ENCODE data around the gene ULK4.

Gene ULK4

GRCh38 chr3:41600616-41601015 is 361.3 kb downstream of the ULK4 start:
- no peak overlapping the region for H3K4me2 ChIP-seq (ENCODE audit: low read length)
- H3K79me2 ChIP-seq (ENCODE audit: low read length) = no peaks in the 10 kb centered on the region
- 0 out of 2 replicates have a peak, but pooled peaks cover 3% of the 10 kb centered on the region for H3K27me3 ChIP-seq (ENCODE audit: low read depth, low read length)
- peaks cover 4% of the 10 kb centered on the region for H3K4me1 ChIP-seq (ENCODE audit: low read length)
- H3K27ac ChIP-seq (ENCODE audit: low read length) = no peak overlapping the region
- no peaks in the 10 kb centered on the region for H3K36me3 ChIP-seq (replicated peaks; ENCODE audit: low read depth, low read length)
- no peaks in the 10 kb centered on the region for H4K20me1 ChIP-seq (ENCODE audit: insufficient read depth, low read length)
- no peak overlapping the region for H3K4me3 ChIP-seq (ENCODE audit: low read length)
- no peak for TF ChIP-seq EZH2phosphoT487 (IDR thresholded peaks at IDR 0.05; ENCODE audit: low read depth)
- TF ChIP-seq, protein P1, sequence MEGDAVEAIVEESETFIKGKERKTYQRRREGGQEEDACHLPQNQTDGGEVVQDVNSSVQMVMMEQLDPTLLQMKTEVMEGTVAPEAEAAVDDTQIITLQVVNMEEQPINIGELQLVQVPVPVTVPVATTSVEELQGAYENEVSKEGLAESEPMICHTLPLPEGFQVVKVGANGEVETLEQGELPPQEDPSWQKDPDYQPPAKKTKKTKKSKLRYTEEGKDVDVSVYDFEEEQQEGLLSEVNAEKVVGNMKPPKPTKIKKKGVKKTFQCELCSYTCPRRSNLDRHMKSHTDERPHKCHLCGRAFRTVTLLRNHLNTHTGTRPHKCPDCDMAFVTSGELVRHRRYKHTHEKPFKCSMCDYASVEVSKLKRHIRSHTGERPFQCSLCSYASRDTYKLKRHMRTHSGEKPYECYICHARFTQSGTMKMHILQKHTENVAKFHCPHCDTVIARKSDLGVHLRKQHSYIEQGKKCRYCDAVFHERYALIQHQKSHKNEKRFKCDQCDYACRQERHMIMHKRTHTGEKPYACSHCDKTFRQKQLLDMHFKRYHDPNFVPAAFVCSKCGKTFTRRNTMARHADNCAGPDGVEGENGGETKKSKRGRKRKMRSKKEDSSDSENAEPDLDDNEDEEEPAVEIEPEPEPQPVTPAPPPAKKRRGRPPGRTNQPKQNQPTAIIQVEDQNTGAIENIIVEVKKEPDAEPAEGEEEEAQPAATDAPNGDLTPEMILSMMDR (IDR thresholded peaks at IDR 0.05; ENCODE audit: low read depth, low read length) = no peak
- H3K9ac ChIP-seq (ENCODE audit: low read length) = no peak overlapping the region
- no peak overlapping the region for H2AFZ ChIP-seq (ENCODE audit: low read depth, low read length)
- no peaks in the 10 kb centered on the region for H3K9me3 ChIP-seq (ENCODE audit: insufficient read depth, low read length)

- Histone ChIP-seq H3K27me3 (ENCODE audit: low read depth, low read length) (0 out of 2 replicates have a peak, but pooled peaks cover 3% of the 10 kb centered on the region), H3K4me2 (ENCODE audit: low read length) (no peak overlapping the region), H2AFZ (ENCODE audit: low read depth, low read length) (no peak overlapping the region), H3K9me3 (ENCODE audit: insufficient read depth, low read length) (no peaks in the 10 kb centered on the region), H3K4me3 (ENCODE audit: low read length) (no peak overlapping the region), H3K79me2 (ENCODE audit: low read length) (no peaks in the 10 kb centered on the region), H4K20me1 (ENCODE audit: insufficient read depth, low read length) (no peaks in the 10 kb centered on the region), H3K4me1 (ENCODE audit: low read length) (no peaks in the 10 kb centered on the region), H3K27ac (ENCODE audit: low read length) (no peak overlapping the region), H3K9ac (ENCODE audit: low read length) (no peak overlapping the region), H3K36me3 (replicated peaks; ENCODE audit: low read depth, low read length) (no peaks in the 10 kb centered on the region)
- TF ChIP-seq EZH2phosphoT487 (IDR thresholded peaks at IDR 0.05; ENCODE audit: low read depth) = no peak
- TF ChIP-seq, protein P1 (IDR thresholded peaks at IDR 0.05; ENCODE audit: low read depth, low read length) = no peak
Observed at GRCh38 chr3:41599127-41599484, 362.8 kb downstream of the ULK4 start.

DNA sequence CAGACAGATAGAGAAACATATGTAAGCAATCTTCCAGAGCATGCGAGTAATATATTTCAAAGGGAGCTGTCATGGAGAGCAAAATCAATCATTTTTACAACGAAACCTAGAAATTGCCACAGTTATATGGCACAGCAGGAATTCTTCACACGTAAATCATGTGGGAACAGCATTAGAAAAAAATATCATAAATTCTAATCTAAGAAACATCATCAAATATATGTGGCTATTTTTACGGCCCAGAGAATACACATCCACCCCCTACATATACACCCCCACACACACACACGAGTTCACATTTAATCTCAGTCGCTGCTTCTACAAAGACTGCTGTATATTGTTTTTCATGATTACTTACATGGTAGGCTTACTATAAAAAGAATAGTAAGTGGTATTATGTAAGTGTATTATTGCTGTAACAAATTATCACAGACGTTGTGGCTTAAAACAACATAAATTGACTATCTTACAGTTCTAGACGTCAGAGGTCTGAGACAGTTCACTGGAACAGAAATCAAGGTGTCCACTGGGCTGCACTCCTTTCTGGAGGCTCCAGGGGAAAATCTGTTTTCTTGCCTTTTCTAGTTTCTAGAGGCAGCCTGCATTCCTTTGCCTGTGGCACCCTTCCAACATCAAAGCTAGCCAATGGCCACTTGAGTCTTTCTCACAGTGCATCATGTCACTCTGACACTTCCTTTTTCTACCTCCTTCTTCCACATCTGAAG is 363.3 kb downstream of the ULK4 start:
- Histone ChIP-seq H4K20me1 (ENCODE audit: insufficient read depth, low read length) (no peaks in the 10 kb centered on the region), H3K4me2 (ENCODE audit: low read length) (no peak overlapping the region), H3K36me3 (replicated peaks; ENCODE audit: low read depth, low read length) (no peaks in the 10 kb centered on the region), H3K4me3 (ENCODE audit: low read length) (no peak overlapping the region), H2AFZ (ENCODE audit: low read depth, low read length) (no peak overlapping the region), H3K79me2 (ENCODE audit: low read length) (no peaks in the 10 kb centered on the region), H3K9ac (ENCODE audit: low read length) (no peak overlapping the region), H3K27me3 (ENCODE audit: low read depth, low read length) (0 out of 2 replicates have a peak, but pooled peaks cover 3% of the 10 kb centered on the region), H3K27ac (ENCODE audit: low read length) (no peak overlapping the region), H3K4me1 (ENCODE audit: low read length) (no peaks in the 10 kb centered on the region), H3K9me3 (ENCODE audit: insufficient read depth, low read length) (no peaks in the 10 kb centered on the region)
- TF ChIP-seq EZH2phosphoT487 (IDR thresholded peaks at IDR 0.05; ENCODE audit: low read depth) = no peak
- TF ChIP-seq, protein P1 (IDR thresholded peaks at IDR 0.05; ENCODE audit: low read depth, low read length) = no peak

GRCh38 chr3:41593774-41594173 is 368.1 kb downstream of the ULK4 start:
- H3K4me2 ChIP-seq (ENCODE audit: low read length) = no peak overlapping the region
- no peak overlapping the region for H2AFZ ChIP-seq (ENCODE audit: low read depth, low read length)
- no peaks in the 10 kb centered on the region for H3K36me3 ChIP-seq (replicated peaks; ENCODE audit: low read depth, low read length)
- H3K9ac ChIP-seq (ENCODE audit: low read length) = no peak overlapping the region
- no peak for TF ChIP-seq EZH2phosphoT487 (IDR thresholded peaks at IDR 0.05; ENCODE audit: low read depth)
- TF ChIP-seq, protein P1 (IDR thresholded peaks at IDR 0.05; ENCODE audit: low read depth, low read length) = no peak
- no peaks in the 10 kb centered on the region for H3K4me1 ChIP-seq (ENCODE audit: low read length)
- H3K27me3 ChIP-seq (ENCODE audit: low read depth, low read length) = no peaks in the 10 kb centered on the region
- H3K4me3 ChIP-seq (ENCODE audit: low read length) = no peak overlapping the region
- no peaks in the 10 kb centered on the region for H3K79me2 ChIP-seq (ENCODE audit: low read length)
- H3K9me3 ChIP-seq (ENCODE audit: insufficient read depth, low read length) = no peaks in the 10 kb centered on the region
- no peak overlapping the region for H3K27ac ChIP-seq (ENCODE audit: low read length)
- H4K20me1 ChIP-seq (ENCODE audit: insufficient read depth, low read length) = no peaks in the 10 kb centered on the region

All from OCI-LY3 (cell line).